Measurements from ENCODE around the gene COPA.
"Not testable (repeated sequence)": the region's sequence is repeated elsewhere in the genome, so short reads cannot be mapped to it uniquely, and the experiment has no call there.

GRCh38 chr1:160384812-160385211, 41.8 kb upstream of the COPA start:
- not testable (repeated sequence) for TF ChIP-seq CTCF (IDR thresholded peaks at IDR 0.05; ENCODE audit: low read length); EZH2phosphoT487 (IDR thresholded peaks at IDR 0.05; ENCODE audit: low read length); EZH2 (optimal IDR thresholded peaks at IDR 0.05; ENCODE audit: low read depth, low read length)

Measured in MM.1S (cell line).